NCI-H345 (cell line): Measurements from ENCODE around the gene FGR.
A peak's percentile ranks its signal among the peaks of the same experiment; 100 is the strongest.
"Not testable (repeated sequence)": the region's sequence is repeated elsewhere in the genome, so short reads cannot be mapped to it uniquely, and the experiment has no call there.

ENCODE experiments used
- DNase-seq: peaks from one replicate; lab custom pipeline; 2025; lab: John Stamatoyannopoulos, UW

FGR gene

GRCh38 chr1:27634985-27635367 lies at the start of gene FGR:
Gene FGR (minus strand): TSS chr1:27635185. CDS start chr1:27623916, 11,269 bp downstream.
- DNase-seq: no peak

- DNase-seq: no peak
These were observed 49.2 kb upstream of the FGR start for GRCh38 chr1:27684176-27684575.

- no peak for DNase-seq
These were observed 47.5 kb upstream of the FGR start for GRCh38 chr1:27682351-27682944.

- not testable (repeated sequence) for DNase-seq
These were observed 46.6 kb upstream of the FGR start for GRCh38 chr1:27681580-27681979.

- not testable (repeated sequence) for DNase-seq
These were observed 45.3 kb upstream of the FGR start for GRCh38 chr1:27680225-27680791.

- DNase-seq: no peak
These were observed 43.8 kb upstream of the FGR start for GRCh38 chr1:27678747-27679146.

- DNase-seq: no peak
These were observed 41.4 kb upstream of the FGR start for GRCh38 chr1:27676410-27676809.

GRCh38 chr1:27672750-27673112 lies 37.7 kb upstream of the FGR start:
- DNase-seq: no peak

- DNase-seq: peak; percentile 95
These were observed 37.2 kb upstream of the FGR start, which contains the start of gene IFI6 for GRCh38 chr1:27671964-27672749. Gene IFI6 (minus strand): TSS chr1:27672192. CDS start chr1:27669314, 2,878 bp downstream.

GRCh38 chr1:27669876-27670275 lies 34.9 kb upstream of the FGR start:
- DNase-seq: no peak

- peak; percentile 75 for DNase-seq
These were observed 34.1 kb upstream of the FGR start for GRCh38 chr1:27668808-27669723.

- no peak for DNase-seq
These were observed 33.3 kb upstream of the FGR start for GRCh38 chr1:27668121-27668807.

- no peak for DNase-seq
These were observed 31.8 kb upstream of the FGR start for GRCh38 chr1:27666791-27667254.

GRCh38 chr1:27666294-27666693 lies 31.3 kb upstream of the FGR start:
- DNase-seq: no peak

GRCh38 chr1:27665016-27665651 lies 30.1 kb upstream of the FGR start:
- no peak for DNase-seq

GRCh38 chr1:27664291-27664690 lies 29.3 kb upstream of the FGR start:
- DNase-seq: no peak

- DNase-seq: peak; percentile 81
These were observed 27.9 kb upstream of the FGR start for GRCh38 chr1:27662707-27663393.

- DNase-seq: no peak
These were observed 27.3 kb upstream of the FGR start for GRCh38 chr1:27662261-27662660.

- DNase-seq: no peak
These were observed 26.6 kb upstream of the FGR start for GRCh38 chr1:27661412-27662075.

GRCh38 chr1:27660300-27660835 lies 25.4 kb upstream of the FGR start:
- no peak for DNase-seq
